ENCODE data around the gene STPG3. TPM values are rescaled to one million over a fixed set of nuclear protein-coding genes. Genes with fewer than 3 reads are reported as not detected.
A peak's percentile ranks its signal among the peaks of the same experiment; 100 is the strongest.

Gene STPG3
- total and polyA plus RNA-seq, 9 of the 15 experiments (the other 6 are each of a cell fraction or from before 2014, with no cell fraction given): not detected

DNA sequence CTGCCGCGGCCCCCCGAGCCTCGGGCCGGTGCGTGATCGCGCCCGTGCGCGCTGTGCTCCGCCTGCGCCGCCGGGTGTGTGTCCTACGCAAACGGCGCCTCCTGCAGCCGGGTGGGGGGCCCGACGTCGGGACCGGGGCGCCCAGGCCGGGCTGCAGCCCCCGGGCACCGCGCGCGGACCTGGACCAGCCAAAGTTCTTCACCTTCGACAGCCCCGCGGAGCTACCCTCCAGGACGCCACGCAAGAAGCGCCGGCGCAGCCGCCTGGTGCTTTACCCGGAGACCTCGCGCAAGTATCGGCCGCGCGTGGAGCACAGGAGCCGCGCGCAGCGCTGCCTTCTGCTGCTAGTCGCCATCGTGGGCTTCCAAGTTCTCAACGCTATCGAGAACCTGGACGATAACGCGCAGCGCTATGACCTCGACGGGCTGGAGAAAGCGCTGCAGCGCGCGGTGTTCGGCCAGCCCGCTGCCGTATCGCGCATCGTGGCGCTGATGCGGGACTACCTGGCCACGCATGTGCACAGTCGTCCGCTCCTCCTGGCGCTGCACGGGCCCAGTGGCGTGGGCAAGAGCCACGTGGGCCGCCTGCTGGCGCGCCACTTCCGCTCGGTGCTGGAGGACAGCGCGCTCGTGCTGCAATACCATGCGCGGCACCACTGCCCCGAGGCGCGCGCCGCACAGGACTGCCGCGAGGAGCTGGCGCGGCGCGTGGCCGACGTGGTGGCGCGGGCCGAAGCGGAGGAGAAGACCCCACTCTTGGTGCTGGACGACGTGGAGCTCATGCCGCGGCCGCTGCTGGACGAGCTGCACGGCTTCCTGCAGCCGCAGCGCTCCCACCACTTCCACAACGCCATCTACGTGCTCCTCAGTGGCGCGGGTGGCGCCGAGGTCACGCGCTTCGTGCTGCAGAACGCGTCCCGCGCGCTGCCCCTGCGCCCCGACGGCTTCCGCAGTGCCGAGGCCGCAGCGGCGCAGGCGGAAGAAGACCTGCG lies 27.9 kb downstream of the STPG3 start (continued):
- TF ChIP-seq, protein P1, sequence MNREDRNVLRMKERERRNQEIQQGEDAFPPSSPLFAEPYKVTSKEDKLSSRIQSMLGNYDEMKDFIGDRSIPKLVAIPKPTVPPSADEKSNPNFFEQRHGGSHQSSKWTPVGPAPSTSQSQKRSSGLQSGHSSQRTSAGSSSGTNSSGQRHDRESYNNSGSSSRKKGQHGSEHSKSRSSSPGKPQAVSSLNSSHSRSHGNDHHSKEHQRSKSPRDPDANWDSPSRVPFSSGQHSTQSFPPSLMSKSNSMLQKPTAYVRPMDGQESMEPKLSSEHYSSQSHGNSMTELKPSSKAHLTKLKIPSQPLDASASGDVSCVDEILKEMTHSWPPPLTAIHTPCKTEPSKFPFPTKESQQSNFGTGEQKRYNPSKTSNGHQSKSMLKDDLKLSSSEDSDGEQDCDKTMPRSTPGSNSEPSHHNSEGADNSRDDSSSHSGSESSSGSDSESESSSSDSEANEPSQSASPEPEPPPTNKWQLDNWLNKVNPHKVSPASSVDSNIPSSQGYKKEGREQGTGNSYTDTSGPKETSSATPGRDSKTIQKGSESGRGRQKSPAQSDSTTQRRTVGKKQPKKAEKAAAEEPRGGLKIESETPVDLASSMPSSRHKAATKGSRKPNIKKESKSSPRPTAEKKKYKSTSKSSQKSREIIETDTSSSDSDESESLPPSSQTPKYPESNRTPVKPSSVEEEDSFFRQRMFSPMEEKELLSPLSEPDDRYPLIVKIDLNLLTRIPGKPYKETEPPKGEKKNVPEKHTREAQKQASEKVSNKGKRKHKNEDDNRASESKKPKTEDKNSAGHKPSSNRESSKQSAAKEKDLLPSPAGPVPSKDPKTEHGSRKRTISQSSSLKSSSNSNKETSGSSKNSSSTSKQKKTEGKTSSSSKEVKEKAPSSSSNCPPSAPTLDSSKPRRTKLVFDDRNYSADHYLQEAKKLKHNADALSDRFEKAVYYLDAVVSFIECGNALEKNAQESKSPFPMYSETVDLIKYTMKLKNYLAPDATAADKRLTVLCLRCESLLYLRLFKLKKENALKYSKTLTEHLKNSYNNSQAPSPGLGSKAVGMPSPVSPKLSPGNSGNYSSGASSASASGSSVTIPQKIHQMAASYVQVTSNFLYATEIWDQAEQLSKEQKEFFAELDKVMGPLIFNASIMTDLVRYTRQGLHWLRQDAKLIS (CRISPR knock-in tag; IDR thresholded peaks at IDR 0.05): no peak
- TF ChIP-seq, protein P2, sequence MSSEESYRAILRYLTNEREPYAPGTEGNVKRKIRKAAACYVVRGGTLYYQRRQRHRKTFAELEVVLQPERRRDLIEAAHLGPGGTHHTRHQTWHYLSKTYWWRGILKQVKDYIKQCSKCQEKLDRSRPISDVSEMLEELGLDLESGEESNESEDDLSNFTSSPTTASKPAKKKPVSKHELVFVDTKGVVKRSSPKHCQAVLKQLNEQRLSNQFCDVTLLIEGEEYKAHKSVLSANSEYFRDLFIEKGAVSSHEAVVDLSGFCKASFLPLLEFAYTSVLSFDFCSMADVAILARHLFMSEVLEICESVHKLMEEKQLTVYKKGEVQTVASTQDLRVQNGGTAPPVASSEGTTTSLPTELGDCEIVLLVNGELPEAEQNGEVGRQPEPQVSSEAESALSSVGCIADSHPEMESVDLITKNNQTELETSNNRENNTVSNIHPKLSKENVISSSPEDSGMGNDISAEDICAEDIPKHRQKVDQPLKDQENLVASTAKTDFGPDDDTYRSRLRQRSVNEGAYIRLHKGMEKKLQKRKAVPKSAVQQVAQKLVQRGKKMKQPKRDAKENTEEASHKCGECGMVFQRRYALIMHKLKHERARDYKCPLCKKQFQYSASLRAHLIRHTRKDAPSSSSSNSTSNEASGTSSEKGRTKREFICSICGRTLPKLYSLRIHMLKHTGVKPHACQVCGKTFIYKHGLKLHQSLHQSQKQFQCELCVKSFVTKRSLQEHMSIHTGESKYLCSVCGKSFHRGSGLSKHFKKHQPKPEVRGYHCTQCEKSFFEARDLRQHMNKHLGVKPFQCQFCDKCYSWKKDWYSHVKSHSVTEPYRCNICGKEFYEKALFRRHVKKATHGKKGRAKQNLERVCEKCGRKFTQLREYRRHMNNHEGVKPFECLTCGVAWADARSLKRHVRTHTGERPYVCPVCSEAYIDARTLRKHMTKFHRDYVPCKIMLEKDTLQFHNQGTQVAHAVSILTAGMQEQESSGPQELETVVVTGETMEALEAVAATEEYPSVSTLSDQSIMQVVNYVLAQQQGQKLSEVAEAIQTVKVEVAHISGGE (CRISPR knock-in tag; IDR thresholded peaks at IDR 0.05): no peak
- TF ChIP-seq ZNF282 (CRISPR knock-in tag; IDR thresholded peaks at IDR 0.05): no peak
- TF ChIP-seq, protein P3, sequence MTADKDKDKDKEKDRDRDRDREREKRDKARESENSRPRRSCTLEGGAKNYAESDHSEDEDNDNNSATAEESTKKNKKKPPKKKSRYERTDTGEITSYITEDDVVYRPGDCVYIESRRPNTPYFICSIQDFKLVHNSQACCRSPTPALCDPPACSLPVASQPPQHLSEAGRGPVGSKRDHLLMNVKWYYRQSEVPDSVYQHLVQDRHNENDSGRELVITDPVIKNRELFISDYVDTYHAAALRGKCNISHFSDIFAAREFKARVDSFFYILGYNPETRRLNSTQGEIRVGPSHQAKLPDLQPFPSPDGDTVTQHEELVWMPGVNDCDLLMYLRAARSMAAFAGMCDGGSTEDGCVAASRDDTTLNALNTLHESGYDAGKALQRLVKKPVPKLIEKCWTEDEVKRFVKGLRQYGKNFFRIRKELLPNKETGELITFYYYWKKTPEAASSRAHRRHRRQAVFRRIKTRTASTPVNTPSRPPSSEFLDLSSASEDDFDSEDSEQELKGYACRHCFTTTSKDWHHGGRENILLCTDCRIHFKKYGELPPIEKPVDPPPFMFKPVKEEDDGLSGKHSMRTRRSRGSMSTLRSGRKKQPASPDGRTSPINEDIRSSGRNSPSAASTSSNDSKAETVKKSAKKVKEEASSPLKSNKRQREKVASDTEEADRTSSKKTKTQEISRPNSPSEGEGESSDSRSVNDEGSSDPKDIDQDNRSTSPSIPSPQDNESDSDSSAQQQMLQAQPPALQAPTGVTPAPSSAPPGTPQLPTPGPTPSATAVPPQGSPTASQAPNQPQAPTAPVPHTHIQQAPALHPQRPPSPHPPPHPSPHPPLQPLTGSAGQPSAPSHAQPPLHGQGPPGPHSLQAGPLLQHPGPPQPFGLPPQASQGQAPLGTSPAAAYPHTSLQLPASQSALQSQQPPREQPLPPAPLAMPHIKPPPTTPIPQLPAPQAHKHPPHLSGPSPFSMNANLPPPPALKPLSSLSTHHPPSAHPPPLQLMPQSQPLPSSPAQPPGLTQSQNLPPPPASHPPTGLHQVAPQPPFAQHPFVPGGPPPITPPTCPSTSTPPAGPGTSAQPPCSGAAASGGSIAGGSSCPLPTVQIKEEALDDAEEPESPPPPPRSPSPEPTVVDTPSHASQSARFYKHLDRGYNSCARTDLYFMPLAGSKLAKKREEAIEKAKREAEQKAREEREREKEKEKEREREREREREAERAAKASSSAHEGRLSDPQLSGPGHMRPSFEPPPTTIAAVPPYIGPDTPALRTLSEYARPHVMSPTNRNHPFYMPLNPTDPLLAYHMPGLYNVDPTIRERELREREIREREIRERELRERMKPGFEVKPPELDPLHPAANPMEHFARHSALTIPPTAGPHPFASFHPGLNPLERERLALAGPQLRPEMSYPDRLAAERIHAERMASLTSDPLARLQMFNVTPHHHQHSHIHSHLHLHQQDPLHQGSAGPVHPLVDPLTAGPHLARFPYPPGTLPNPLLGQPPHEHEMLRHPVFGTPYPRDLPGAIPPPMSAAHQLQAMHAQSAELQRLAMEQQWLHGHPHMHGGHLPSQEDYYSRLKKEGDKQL (CRISPR knock-in tag; IDR thresholded peaks at IDR 0.05; ENCODE audit: borderline replicate concordance): no peak
- TF ChIP-seq ZZZ3 (IDR thresholded peaks at IDR 0.05): no peak
- TF ChIP-seq POLR2AphosphoS2 (IDR thresholded peaks at IDR 0.05; ENCODE audit: low read length): no peak
- TF ChIP-seq PTRF (tag; IDR thresholded peaks at IDR 0.05): no peak
- TF ChIP-seq RBM22 (IDR thresholded peaks at IDR 0.05; ENCODE audit: low read depth, low read length, poor library complexity, severe bottlenecking): peak; percentile 45
- TF ChIP-seq, protein P4, sequence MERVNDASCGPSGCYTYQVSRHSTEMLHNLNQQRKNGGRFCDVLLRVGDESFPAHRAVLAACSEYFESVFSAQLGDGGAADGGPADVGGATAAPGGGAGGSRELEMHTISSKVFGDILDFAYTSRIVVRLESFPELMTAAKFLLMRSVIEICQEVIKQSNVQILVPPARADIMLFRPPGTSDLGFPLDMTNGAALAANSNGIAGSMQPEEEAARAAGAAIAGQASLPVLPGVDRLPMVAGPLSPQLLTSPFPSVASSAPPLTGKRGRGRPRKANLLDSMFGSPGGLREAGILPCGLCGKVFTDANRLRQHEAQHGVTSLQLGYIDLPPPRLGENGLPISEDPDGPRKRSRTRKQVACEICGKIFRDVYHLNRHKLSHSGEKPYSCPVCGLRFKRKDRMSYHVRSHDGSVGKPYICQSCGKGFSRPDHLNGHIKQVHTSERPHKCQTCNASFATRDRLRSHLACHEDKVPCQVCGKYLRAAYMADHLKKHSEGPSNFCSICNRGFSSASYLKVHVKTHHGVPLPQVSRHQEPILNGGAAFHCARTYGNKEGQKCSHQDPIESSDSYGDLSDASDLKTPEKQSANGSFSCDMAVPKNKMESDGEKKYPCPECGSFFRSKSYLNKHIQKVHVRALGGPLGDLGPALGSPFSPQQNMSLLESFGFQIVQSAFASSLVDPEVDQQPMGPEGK (CRISPR knock-in tag; IDR thresholded peaks at IDR 0.05; ENCODE audit: borderline replicate concordance): no peak
